ENCODE data around the gene ZSWIM7.
"Not testable (repeated sequence)": the region's sequence is repeated elsewhere in the genome, so short reads cannot be mapped to it uniquely, and the experiment has no call there.

Gene ZSWIM7

GRCh38 chr17:15998031-15998562 lies 1.4 kb downstream of the ZSWIM7 start:
- FAIRE-seq = no peak

- FAIRE-seq = no peak
Observed at GRCh38 chr17:15996322-15996721, 3.2 kb downstream of the ZSWIM7 start.

GRCh38 chr17:15981646-15982580 lies 17.6 kb downstream of the ZSWIM7 start:
- no peak for FAIRE-seq

DNA sequence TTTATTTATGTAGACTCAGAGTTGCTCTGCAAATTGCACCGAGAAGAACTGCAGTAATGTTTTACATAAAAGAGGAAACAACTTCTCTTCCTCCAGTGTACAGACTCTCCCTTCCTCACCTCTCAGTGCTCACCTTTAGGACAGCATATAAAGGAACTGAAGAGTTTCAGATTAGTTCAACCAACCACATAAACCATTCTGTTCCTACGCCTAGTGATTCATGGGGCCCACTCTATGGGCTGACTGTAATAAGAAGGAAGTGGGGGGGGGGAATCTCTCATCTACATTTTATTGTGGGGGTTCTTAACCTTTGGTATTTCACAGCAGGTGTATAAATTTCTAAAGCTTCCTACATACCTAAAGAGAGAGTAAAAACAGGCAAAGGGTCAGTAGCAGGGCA lies 18.3 kb downstream of the ZSWIM7 start:
- no peak for FAIRE-seq

GRCh38 chr17:15979013-15979412 lies 20.5 kb downstream of the ZSWIM7 start:
- not testable (repeated sequence) for FAIRE-seq

DNA sequence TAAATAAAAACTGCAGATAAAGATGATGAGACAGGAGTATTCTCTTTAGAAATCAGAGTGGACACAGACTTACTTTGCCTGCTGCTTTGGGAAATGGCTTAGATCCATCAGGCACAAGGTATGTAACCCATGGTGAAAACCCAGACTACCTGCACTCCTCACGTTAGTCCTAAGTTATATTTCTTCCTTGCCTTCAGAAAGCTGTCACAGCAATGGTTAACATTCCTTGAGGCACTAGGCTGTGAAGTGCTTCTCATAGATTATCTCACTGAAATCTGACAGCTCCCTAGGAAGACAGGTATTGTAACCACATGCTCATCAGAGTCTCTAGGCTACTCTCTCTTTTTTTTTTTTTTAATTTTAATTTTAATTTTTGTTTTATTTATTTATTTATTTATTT lies 20.9 kb downstream of the ZSWIM7 start:
- FAIRE-seq = no peak

DNA sequence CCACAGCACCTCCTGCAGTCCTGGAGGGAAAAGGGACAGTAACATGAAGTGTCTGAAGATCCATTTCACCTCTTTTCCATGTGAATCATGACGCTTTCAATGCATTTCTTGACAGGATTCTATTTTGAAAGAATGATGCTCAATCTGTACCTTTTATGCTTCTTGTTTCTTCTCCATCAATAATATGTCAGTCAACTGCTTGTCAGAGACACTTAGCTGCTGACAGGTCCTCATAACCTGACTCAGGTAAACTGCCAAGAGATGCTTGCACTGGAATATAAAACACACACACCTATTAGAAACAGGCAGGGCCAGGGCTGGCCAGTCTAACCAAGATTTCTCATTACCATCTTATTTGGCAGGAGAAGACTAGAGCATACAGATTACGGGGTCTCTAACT lies 21.6 kb downstream of the ZSWIM7 start:
- FAIRE-seq = no peak

DNA sequence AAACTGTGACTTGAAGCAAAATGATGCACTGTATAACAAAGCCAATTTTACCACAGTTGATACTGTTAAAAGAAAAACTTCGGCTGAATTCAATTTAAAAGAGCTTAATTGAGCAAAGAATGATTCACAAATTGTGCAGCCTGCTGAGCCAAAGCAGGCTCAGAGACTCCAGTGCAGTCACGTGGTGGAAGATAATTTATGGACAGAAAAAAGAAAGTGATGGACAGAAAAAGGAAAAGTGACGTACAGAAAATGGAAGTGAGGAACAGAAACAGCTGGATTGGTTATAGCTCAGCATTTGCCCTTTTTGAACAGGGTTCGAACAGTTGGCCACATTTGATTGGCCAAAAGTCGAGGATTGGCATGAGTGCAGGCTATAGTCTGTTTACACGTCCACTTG lies 25.7 kb downstream of the ZSWIM7 start:
- FAIRE-seq = no peak

GRCh38 chr17:15973016-15973415 lies 26.5 kb downstream of the ZSWIM7 start:
- no peak for FAIRE-seq

GRCh38 chr17:15972497-15972951 lies 27.0 kb downstream of the ZSWIM7 start:
- FAIRE-seq = no peak

DNA sequence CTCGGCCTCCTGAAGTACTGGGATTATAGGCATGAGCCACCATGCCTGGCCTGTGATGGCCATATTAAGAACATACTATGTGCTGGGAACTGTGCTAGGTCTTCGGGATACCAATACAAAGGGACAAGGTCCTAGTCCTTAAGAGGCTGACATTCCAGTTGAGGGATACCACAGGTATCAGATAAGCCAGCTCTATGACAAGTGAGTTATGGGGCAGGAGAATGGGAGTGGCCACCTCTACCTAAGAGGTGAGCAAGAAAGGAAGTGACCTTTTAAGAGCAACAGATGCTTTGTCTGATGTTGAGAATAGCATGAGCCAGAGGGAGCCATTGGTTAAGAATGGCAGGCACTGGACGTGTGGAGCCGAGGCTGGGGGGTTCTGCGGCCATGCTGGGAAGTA lies 27.6 kb downstream of the ZSWIM7 start:
- FAIRE-seq = no peak

DNA sequence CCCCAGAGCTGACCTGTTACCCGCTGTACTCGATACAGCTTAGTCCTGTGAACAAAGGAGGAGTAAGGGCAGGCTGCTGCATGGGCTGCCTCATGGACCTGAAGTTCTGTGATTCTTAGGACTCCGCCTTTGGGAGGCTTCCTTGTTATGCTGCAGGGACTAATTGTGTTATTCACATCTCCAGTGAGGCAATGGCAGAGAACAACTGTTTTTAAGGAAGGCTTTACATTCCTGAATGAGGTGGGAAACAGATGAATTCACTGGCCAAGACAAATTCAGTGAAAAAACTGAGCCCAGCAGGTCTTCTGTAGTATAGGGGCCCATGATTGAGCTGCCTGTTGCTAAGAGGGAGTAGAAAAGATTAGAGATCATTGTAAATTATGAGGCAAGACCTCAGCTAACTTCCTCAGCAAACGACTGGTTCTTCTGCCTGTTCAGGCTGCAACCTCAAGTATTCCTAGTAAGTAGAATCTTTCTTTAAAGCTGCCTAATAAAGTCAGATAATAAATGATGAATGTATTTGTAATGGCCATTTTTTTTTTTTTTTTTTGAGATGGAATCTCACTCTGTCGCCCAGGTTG lies 28.3 kb downstream of the ZSWIM7 start:
- FAIRE-seq = no peak

DNA sequence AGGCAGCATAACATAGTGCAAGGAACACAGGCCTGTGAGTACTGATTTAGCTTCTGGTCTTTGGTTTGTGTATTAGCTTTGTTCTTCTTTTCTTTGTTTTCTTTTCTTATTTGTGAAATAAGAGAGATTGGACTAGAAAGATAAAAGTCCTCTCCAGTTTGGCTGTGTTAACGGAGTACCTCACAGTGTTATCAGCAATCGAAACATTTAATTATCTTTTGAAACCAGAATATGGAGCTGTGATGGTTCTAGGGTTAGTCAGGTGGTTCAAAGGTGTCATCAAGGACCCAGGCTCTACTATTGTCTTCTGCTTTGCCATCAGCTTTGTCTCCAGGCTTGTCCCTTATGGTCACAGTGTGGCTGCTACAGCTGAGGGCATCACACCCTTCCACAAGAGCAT lies 29.0 kb downstream of the ZSWIM7 start:
- FAIRE-seq = no peak

GRCh38 chr17:15969463-15969862 lies 30.0 kb downstream of the ZSWIM7 start:
- no peak for FAIRE-seq

- no peak for FAIRE-seq
Observed at GRCh38 chr17:15967706-15968399, 31.7 kb downstream of the ZSWIM7 start.

GRCh38 chr17:15966879-15967248 lies 32.6 kb downstream of the ZSWIM7 start:
- no peak for FAIRE-seq

DNA sequence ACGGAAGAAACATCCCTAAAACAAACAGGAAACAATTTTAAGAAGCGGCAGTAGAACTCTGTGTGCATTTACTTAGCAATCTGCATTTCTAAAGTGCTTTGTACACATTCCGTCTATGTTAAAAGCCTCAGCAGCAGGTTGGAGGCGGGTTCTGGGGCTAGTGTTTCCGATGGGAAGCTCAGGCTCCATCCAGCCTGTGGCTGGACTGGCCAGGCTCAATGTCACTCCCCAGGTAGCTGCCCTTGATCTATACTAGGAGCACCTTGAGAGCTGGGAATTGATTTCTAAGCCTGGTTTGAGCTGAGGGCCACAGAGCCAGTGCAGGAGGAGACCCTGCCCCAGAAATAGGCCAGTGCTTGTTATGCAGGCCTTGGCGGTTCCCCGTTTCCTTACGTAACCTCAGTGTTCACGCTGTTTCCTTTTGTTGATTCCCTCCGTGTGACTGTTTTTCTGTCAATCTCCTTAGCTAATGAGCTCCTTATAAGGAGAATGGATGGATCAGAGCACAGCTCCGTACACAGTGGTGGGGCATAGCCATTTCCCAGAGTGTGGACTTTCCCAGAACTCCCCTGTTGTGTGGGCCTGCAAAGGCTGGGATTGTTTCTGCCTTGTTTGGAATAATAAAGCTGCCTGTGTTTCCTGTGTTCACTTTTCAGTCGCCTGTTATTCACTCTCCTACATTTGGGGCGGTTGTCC lies 33.2 kb downstream of the ZSWIM7 start:
- FAIRE-seq = no peak

DNA sequence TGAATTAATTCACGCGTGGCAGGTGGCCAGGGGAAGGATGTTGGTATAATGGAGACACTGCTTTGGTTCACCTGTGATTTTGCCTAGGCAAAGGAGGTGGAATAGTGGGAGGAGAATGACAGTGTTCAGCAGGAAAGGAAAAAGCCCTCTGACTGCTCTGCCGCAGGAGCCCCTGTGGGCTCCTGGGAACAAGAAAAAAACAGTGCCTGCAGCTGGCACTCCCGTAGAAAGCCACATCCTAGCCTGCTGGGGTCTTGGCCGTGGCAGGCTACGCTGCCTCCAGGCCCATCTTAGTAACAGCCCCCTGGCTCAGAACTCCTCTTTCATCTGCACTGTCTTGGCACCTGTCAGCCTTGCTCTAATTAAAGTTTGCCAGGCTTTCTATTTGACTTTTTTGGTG lies 34.0 kb downstream of the ZSWIM7 start:
- FAIRE-seq = no peak

- no peak for FAIRE-seq
Observed at GRCh38 chr17:15963670-15964110, 35.8 kb downstream of the ZSWIM7 start.

DNA sequence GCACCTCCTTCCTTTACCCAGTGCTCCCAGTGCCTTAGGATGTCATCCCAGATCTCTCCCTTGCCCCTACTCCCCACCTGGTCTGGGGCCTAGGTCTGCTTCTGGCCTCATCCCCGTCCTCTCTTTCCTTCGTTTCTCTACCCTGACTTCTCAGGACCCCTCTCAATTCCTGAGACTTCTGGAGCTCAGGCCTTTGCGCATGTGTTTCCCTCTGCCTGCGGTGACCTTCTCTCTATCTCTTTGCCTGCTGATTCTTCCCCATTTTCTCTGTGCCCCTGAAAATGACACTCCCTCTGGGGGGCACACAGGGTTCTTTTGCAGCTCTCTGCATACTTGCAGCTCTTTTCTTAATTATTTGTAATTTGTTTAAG lies 41.0 kb downstream of the ZSWIM7 start:
- no peak for FAIRE-seq

DNA sequence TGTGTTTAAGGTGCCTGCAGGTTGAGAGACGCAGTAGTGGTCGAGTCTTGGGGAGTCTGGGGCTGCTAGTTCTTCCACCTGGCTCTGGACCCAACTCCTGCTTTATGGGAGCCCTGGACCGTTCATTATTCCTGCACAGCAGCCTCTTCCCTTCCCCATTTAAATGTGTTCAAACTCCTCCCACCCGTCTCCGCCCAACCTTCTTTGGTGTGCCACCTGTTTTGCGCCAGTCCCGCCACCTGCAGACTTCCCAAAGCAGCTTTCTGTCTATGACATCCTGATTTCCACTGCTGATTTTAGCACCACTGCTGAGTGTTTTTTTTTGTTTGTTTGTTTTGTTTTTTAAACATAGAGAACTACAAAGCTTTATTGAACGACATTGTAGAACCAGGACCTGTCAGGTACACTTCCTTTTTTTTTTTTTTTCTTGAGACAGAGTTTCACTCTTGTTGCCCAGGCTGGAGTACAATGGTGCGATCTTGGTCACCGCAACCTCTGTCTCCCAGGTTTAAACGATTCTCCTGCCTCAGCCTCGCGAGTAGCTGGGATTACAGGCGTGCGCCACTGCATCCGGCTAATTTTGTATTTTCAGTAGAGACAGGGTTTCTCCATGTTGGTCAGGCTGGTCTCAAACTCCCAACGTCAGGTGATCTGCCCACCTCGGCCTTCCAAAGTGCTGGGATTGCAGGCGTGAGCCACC lies 41.7 kb downstream of the ZSWIM7 start:
- FAIRE-seq = no peak

DNA sequence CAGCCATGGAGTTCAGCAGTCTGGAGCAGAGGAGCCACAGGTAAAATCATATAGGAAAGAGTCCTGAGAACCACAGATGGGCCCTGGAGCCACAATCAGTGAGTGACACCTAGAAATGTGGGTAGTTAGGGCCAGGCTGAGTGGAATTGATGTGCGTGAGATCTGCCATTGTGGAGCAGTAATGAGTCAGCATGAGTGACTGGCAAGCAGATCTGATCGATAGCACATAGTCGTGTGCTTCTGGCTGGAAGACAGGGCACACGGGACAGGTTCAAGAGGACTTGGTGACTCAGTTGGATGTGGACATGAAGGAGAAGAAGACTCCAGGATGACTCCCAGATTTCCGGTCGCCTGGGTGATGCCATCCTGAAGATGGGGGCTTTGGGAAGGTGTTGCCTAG lies 42.3 kb downstream of the ZSWIM7 start:
- FAIRE-seq = no peak
